Measurements from ENCODE around the gene DAB1.

Gene DAB1

DNA sequence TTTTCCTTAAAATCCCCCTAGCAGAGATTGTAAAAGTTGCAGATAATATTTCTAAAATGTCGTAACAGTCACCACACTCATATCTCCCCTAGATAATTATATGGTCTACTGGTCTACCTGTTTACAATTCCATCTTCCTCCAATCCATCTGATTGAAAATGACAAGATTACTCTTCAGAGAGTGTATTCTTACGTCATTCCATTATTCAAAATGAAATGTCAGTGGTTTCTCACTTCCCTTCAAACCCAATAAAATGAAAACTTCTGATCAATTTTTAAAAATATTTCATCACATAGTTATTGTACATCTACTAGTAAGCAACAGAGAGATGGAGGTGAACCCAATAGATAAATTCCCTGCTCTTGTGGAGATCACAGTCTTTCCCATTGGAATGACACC lies 255.9 kb downstream of the DAB1 start:
- H3K4me3 ChIP-seq (ENCODE audit: low read length): no peak overlapping the region
- DNase-seq (ENCODE audit: low read depth): no peak
- TF ChIP-seq, protein P1, sequence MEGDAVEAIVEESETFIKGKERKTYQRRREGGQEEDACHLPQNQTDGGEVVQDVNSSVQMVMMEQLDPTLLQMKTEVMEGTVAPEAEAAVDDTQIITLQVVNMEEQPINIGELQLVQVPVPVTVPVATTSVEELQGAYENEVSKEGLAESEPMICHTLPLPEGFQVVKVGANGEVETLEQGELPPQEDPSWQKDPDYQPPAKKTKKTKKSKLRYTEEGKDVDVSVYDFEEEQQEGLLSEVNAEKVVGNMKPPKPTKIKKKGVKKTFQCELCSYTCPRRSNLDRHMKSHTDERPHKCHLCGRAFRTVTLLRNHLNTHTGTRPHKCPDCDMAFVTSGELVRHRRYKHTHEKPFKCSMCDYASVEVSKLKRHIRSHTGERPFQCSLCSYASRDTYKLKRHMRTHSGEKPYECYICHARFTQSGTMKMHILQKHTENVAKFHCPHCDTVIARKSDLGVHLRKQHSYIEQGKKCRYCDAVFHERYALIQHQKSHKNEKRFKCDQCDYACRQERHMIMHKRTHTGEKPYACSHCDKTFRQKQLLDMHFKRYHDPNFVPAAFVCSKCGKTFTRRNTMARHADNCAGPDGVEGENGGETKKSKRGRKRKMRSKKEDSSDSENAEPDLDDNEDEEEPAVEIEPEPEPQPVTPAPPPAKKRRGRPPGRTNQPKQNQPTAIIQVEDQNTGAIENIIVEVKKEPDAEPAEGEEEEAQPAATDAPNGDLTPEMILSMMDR (conservative IDR thresholded peaks at IDR 0.05; ENCODE audit: low read depth, low read length): no peak

DNA sequence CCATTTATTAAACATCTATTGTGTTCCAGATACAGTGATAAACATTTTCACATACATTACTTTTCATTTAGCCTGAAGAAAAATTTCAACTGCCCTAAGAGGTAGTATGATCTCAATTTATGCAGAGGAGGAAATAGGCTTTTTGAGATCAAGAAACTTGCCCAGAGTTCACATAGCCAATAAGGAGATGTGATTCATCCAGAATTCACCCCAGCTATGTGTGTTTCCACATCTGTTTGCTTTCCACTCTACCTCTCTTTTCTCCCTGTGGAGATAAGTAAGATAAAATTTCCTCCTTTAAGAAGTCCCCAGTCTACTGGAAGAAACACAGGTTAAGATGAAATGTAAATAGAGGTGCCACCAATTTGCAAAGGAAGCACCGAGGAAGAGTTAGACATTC lies 258.3 kb downstream of the DAB1 start:
- DNase-seq (ENCODE audit: low read depth): no peak
- TF ChIP-seq, protein P1 (conservative IDR thresholded peaks at IDR 0.05; ENCODE audit: low read depth, low read length): no peak
- no peak overlapping the region for H3K4me3 ChIP-seq (ENCODE audit: low read length)

DNA sequence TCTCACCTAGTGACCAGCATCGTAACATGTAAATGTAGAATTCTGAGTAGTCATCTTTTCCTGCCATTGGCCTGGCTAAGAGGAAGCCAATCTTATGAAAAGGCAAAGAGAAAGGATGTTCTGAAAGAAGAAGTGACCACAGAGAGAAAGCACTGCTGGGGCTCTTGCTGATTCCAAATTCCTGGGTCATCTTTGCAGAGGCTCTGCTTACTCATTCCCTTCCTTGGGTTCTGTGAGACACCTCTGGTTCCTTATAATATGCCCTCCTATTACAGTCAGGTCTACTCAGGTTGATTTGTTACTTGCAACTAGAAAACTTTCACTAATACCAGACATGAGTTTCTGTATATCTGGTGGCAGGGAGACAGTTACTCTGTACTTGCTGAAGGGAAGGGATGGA lies 259.3 kb downstream of the DAB1 start:
- H3K4me3 ChIP-seq (ENCODE audit: low read length): no peak overlapping the region
- no peak for DNase-seq (ENCODE audit: low read depth)
- TF ChIP-seq, protein P1 (conservative IDR thresholded peaks at IDR 0.05; ENCODE audit: low read depth, low read length): no peak

DNA sequence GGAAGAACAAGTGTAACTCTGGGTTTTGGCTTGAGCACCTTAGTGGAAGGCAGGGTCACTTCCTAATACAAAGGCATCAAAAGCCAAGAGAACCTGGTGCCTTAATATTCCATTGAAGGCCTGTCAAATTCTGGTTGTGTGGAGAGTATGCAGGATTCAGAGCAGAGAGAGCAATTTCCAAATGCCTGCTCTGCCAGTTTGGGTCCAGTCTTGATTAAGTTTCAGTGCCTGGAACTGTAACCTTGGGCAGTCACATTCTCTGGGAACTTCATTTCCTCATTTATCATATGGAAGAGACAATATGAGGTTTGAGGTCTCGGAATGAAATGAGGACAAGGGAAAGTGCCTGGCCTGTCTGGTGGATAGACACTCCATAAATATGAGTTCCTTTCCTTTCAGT lies 260.1 kb downstream of the DAB1 start:
- TF ChIP-seq, protein P1 (conservative IDR thresholded peaks at IDR 0.05; ENCODE audit: low read depth, low read length): no peak
- H3K4me3 ChIP-seq (ENCODE audit: low read length): no peak overlapping the region
- DNase-seq (ENCODE audit: low read depth): no peak

DNA sequence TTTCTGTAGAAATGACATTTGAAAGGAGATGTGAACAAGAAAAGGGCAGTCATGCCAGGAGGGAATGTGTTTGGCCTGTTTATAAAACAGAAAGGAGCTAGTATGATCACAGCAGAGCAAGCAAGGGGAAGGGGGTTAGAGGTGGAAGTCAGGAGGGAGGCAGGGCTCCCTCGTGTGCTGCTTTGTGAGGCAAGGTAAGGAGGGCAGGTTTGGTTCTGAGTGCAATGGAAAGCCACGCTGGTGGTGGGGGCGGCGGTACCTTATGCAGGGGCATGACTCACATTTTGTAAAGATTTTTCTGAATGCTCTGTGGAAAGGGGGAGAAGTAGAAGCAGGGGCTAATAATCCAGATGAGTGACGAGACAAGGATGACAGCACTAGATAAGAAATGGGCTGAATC lies 260.5 kb downstream of the DAB1 start:
- H3K4me3 ChIP-seq (ENCODE audit: low read length): no peak overlapping the region
- no peak for DNase-seq (ENCODE audit: low read depth)
- TF ChIP-seq, protein P1 (conservative IDR thresholded peaks at IDR 0.05; ENCODE audit: low read depth, low read length): no peak

DNA sequence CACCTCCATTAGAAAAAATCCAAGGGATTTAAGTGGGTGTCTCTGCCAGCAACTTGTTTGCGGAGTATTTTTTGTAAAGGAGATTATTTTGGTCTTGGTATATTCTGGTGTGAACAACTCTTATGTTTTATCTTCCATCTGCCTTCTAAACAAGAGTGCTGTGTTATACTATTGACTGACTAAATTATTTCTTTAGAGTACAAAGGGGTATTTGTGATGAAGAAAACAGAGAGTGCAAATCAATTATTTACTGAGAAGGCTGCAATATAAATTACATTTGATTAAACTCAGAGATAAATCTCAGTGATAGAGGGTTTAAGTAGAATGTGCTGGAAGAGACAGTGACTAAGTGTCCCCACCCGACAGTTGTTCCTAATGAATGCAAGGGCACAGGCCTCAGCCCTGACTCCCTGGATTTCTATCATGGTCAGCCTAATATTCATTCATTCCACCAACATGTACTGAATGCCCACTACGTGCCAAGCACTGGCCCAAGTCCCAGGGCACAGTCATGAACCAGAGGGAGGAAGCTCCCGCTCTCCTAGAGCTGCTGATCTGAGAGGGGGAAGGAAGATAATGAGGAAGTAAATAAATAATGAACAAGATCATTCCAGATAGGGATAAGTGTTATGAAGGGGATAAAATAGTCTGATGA lies 261.1 kb downstream of the DAB1 start:
- no peak overlapping the region for H3K4me3 ChIP-seq (ENCODE audit: low read length)
- TF ChIP-seq, protein P1 (conservative IDR thresholded peaks at IDR 0.05; ENCODE audit: low read depth, low read length): no peak
- DNase-seq (ENCODE audit: low read depth): no peak

DNA sequence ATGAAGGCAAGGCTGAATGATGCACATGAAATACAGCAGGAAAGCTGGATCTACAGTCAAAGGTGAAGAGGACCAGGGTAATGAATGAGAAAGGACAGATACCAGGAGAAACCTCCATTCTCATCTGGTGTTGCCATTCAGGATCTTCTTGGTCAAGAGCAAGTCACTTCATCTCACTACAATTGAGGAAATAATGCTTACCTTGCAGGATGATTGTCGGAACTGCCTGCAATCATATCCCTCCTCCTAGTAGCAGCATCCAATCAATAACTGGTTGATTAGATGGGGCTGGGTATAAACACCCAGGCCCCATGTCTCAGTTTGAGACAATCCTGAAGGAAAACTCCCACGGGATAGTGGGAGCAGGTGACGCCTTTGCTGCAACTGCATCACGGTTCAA lies 263.3 kb downstream of the DAB1 start:
- TF ChIP-seq, protein P1 (conservative IDR thresholded peaks at IDR 0.05; ENCODE audit: low read depth, low read length): no peak
- no peak overlapping the region for H3K4me3 ChIP-seq (ENCODE audit: low read length)
- DNase-seq (ENCODE audit: low read depth): no peak

Data from retinal pigment epithelial cell (primary cell).